Measurements from ENCODE around the gene ACOX1. TPM values are rescaled to one million over a fixed set of nuclear protein-coding genes. Genes with fewer than 3 reads are reported as not detected.

Gene ACOX1
- total and polyA plus RNA-seq, 8 donors, result 25.6 to 81.0 (median 31.9) TPM

DNA sequence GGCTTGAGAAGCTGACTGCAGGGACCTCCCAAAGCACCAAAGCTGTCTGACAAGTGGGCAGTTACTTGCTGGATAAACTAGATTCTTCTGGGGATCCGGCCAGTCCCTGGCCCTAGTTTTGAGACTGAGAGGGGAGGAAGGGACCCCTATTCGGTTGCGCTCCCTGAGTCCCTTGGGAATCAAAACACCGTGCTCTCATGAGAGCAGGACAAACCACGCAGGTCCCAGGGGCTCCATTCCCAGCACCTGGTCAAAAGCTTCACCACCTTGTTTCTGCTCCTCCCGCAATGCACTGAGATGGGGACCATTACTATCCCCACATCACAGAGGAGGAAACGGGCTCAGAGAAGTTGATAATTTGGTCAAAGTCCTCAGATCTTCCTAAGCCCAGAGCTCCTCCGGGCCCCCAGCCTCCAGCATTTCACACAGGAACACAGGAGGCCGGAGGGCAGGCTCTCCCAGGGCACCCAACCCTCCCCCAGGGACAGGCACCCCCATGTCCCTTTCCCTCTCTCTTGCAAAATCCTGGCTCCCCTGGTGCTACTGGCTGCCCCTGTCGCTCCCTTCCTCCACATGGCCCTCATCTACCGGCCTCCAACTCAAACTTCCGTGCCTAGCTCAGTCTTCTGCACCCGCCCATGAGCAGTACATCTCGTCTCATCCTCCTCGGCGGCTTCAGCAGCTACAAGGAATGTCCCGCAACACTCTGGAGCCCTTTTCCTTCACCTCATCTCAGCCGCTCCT, 85.5 kb downstream of the ACOX1 start:
- intact Hi-C loops (cut with DNase I), result loop anchor here in 1 of 2 donors (10.0 kb wide), 1 partner anchor 119 kb away; a partner anchor contains a TSS
- TF ChIP-seq, protein P1, sequence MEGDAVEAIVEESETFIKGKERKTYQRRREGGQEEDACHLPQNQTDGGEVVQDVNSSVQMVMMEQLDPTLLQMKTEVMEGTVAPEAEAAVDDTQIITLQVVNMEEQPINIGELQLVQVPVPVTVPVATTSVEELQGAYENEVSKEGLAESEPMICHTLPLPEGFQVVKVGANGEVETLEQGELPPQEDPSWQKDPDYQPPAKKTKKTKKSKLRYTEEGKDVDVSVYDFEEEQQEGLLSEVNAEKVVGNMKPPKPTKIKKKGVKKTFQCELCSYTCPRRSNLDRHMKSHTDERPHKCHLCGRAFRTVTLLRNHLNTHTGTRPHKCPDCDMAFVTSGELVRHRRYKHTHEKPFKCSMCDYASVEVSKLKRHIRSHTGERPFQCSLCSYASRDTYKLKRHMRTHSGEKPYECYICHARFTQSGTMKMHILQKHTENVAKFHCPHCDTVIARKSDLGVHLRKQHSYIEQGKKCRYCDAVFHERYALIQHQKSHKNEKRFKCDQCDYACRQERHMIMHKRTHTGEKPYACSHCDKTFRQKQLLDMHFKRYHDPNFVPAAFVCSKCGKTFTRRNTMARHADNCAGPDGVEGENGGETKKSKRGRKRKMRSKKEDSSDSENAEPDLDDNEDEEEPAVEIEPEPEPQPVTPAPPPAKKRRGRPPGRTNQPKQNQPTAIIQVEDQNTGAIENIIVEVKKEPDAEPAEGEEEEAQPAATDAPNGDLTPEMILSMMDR (IDR thresholded peaks at IDR 0.05), result no peak
- Histone ChIP-seq H3K27me3 (no peaks in the 10 kb centered on the region), H3K4me3 (no peak overlapping the region), H3K27ac (no peak overlapping the region), H3K36me3 (peaks cover 0 to 51% of the 10 kb centered on the region in 2 donors), H3K9me3 (no peaks in the 10 kb centered on the region), H3K4me1 (peaks cover 17 to 28% of the 10 kb centered on the region in 2 donors)
- ATAC-seq, result no peak
- DNase-seq, result no peak

DNA sequence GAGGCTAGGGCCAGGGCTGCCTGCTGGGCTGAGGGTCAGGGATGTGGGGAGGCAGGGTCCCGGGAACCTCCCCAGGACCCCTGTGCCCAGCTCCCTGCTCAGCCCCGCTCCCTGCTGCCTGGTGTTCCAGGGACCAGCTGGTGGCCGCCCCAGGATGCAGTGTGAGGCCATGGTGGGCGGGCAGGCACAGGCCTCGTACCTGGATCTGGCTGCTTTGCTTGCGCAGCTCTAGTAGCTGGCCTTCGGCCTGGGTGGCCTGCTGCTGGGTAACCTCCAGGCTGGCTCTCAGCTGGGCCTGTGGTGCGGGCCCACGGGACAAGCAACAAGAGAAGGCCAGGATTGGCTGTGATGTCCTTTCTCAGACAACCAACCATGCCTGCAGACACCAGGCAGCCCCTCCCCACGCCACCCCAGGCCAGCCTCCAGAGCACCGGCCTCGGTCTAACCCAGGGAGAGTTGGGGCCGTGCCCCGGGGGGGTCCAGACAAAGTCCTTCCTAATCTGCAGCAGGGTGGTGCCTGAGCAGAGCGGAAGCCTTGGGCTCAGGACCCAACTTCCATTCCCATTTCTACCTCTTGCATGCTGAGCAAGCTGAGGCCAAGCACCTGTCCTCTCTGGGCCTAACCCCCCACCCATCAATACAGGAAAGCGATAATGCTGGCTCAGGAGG, 86.3 kb downstream of the ACOX1 start:
- intact Hi-C loops (cut with DNase I), result loop anchor here in 1 of 2 donors (10.0 kb wide), 1 partner anchor 118 kb away; a partner anchor contains a TSS
- no peaks in the 10 kb centered on the region for H3K9me3 ChIP-seq
- no peak overlapping the region for H3K4me3 ChIP-seq
- H3K27ac ChIP-seq, result no peak overlapping the region
- ATAC-seq (no peak), DNase-seq (no peak)
- no peaks in the 10 kb centered on the region for H3K27me3 ChIP-seq
- H3K4me1 ChIP-seq, result peaks cover 17 to 28% of the 10 kb centered on the region in 2 donors
- H3K36me3 ChIP-seq, result peaks cover 0 to 46% of the 10 kb centered on the region in 2 donors
- TF ChIP-seq, protein P1 (IDR thresholded peaks at IDR 0.05), result no peak

DNA sequence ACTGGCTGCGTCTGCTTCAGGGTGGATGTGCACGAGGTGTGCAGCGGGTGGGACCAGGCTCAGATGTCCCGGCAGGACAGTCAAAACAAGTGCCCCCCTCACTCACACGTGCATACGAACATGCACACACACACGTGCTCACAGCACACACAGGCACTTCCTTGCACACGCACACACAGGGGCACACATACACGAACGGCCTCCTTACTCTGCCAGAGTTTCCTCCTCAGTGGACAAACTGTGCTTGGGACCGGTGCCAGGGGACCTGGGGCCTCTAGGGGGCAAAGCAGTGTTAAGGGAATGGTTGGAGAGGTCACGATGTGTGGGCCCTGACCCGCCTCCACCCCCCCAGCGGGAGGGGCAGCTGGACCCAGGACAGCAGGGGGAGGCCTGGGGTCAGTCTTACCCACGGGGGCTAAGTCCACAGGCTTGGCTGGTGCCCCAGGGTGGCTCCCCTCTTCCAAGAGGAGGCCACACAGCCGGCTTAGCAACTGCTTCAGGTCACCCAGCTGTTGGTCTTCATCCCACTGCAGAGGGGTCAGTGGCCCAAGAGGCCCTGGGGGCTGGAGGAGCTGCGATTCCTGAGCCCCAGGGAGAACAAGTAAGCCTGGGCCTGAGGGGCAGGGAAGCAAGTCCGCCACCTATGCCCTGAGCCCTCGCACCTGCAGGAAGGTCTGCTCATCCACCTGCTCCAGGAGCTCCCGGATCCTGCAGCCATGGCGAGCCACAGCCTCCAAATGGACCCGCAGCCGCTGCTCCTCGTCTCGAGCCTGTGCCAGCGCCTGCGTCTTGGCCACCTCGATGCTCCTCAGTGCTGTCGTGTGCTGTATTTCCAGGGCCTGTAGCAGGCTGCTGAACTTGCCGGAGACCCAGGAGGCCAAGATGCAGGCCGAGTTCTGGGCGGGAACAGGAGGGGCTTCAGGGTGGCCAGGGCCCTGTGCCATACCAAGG, 87.1 kb downstream of the ACOX1 start:
- DNase-seq (no peak), ATAC-seq (no peak)
- H3K9me3 ChIP-seq, result no peaks in the 10 kb centered on the region
- intact Hi-C loops (cut with DNase I), result loop anchor here in 1 of 2 donors (10.0 kb wide), 1 partner anchor 117 kb away; a partner anchor contains a TSS
- H3K4me1 ChIP-seq, result peaks cover 14 to 22% of the 10 kb centered on the region in 2 donors
- TF ChIP-seq, protein P1 (IDR thresholded peaks at IDR 0.05), result no peak
- H3K27ac ChIP-seq, result no peak overlapping the region
- H3K36me3 ChIP-seq, result peaks cover 0 to 46% of the 10 kb centered on the region in 2 donors
- H3K4me3 ChIP-seq, result no peak overlapping the region
- H3K27me3 ChIP-seq, result no peaks in the 10 kb centered on the region

Other genes with a start within 250 kb of the ACOX1 start
- gene GALK1, start 214.0 kb downstream of the ACOX1 start, total RNA-seq, result 10 to 100 TPM; 38.1 to 39.6 TPM
- gene GALK1, start 214.0 kb downstream of the ACOX1 start, polyA plus RNA-seq (ENCODE audit: insufficient read length in 6 of 6), result 10 to 100 TPM; 10.3 to 19.2 (median 15.0) TPM
- 10 to 100 TPM; 19.8 to 24.6 TPM for gene UNK, start 194.4 kb downstream of the ACOX1 start, total RNA-seq
- 10 to 100 TPM; 48.4 to 54.6 (median 50.6) TPM for gene UNK, start 194.4 kb downstream of the ACOX1 start, polyA plus RNA-seq (ENCODE audit: insufficient read length in 6 of 6)
- gene UNC13D, start 134.8 kb downstream of the ACOX1 start, total RNA-seq, result 10 to 100 TPM; 60.5 to 91.4 TPM
- gene UNC13D, start 134.8 kb downstream of the ACOX1 start, polyA plus RNA-seq (ENCODE audit: insufficient read length in 6 of 6), result 10 to 100 TPM; 24.9 to 49.5 (median 36.6) TPM
- gene WBP2, start 123.8 kb downstream of the ACOX1 start, total RNA-seq, result 100 to 1,000 TPM; 119 to 132 TPM
- 10 to 100 TPM; 64.1 to 78.0 (median 73.6) TPM for gene WBP2, start 123.8 kb downstream of the ACOX1 start, polyA plus RNA-seq (ENCODE audit: insufficient read length in 6 of 6)
- 10 to 100 TPM; 43.0 to 63.8 TPM for gene TRIM47, start 100.6 kb downstream of the ACOX1 start, total RNA-seq
- 10 to 100 TPM; 13.4 to 26.9 (median 20.3) TPM for gene TRIM47, start 100.6 kb downstream of the ACOX1 start, polyA plus RNA-seq (ENCODE audit: insufficient read length in 6 of 6)
- 10 to 100 TPM; 26.3 to 35.1 TPM for gene TRIM65, start 82.2 kb downstream of the ACOX1 start, total RNA-seq
- gene TRIM65, start 82.2 kb downstream of the ACOX1 start, polyA plus RNA-seq (ENCODE audit: insufficient read length in 6 of 6), result 10 to 100 TPM; 15.8 to 30.9 (median 19.1) TPM
- 10 to 100 TPM; 80.5 to 81.8 TPM for gene MRPL38, start 74.3 kb downstream of the ACOX1 start, total RNA-seq
- 10 to 100 TPM; 61.1 to 86.4 (median 71.7) TPM for gene MRPL38, start 74.3 kb downstream of the ACOX1 start, polyA plus RNA-seq (ENCODE audit: insufficient read length in 6 of 6)
- 10 to 100 TPM; 12.1 to 13.1 TPM for gene FBF1, start 38.1 kb downstream of the ACOX1 start, total RNA-seq
- gene FBF1, start 38.1 kb downstream of the ACOX1 start, polyA plus RNA-seq (ENCODE audit: insufficient read length in 6 of 6), result 10 to 100 TPM in 1 of 6 donors, 1 to 10 TPM in 5; 7.3 to 11.4 (median 8.7) TPM
- 10 to 100 TPM; 19.3 to 20.7 TPM for gene TEN1, start 74 bp upstream of the ACOX1 start, total RNA-seq
- 10 to 100 TPM; 24.5 to 32.2 (median 29.7) TPM for gene TEN1, start 74 bp upstream of the ACOX1 start, polyA plus RNA-seq (ENCODE audit: insufficient read length in 6 of 6)
- gene CDK3, start 21.7 kb upstream of the ACOX1 start, total RNA-seq, result 1 to 10 TPM; 5.4 to 6.1 TPM
- gene CDK3, start 21.7 kb upstream of the ACOX1 start, polyA plus RNA-seq (ENCODE audit: insufficient read length in 6 of 6), result 10 to 100 TPM; 14.1 to 23.3 (median 21.0) TPM
- 10 to 100 TPM; 29.1 to 44.8 TPM for gene EVPL, start 48.1 kb upstream of the ACOX1 start, total RNA-seq
- 10 to 100 TPM; 23.3 to 53.1 (median 43.9) TPM for gene EVPL, start 48.1 kb upstream of the ACOX1 start, polyA plus RNA-seq (ENCODE audit: insufficient read length in 6 of 6)
- 10 to 100 TPM; 61.0 to 72.3 TPM for gene SRP68, start 93.4 kb upstream of the ACOX1 start, total RNA-seq
- 100 to 1,000 TPM in 2 of 6 donors, 10 to 100 TPM in 4; 95.0 to 104 (median 98.6) TPM for gene SRP68, start 93.4 kb upstream of the ACOX1 start, polyA plus RNA-seq (ENCODE audit: insufficient read length in 6 of 6)
- under 1 TPM in 1 of 2 donors, not detected in 1; 0.23 TPM for gene GALR2, start 95.6 kb upstream of the ACOX1 start, total RNA-seq
- under 1 TPM in 2 of 6 donors, not detected in 4; 0.12 to 0.21 TPM for gene GALR2, start 95.6 kb upstream of the ACOX1 start, polyA plus RNA-seq (ENCODE audit: insufficient read length in 6 of 6)
- gene ZACN, start 100.0 kb upstream of the ACOX1 start, total RNA-seq, result under 1 TPM in 1 of 2 donors, not detected in 1; 0.12 TPM
- gene ZACN, start 100.0 kb upstream of the ACOX1 start, polyA plus RNA-seq (ENCODE audit: insufficient read length in 6 of 6), result 10 to 100 TPM; 16.4 to 27.5 (median 18.0) TPM
- gene EXOC7, start 124.6 kb upstream of the ACOX1 start, total RNA-seq, result 100 to 1,000 TPM; 114 to 123 TPM
- gene EXOC7, start 124.6 kb upstream of the ACOX1 start, polyA plus RNA-seq (ENCODE audit: insufficient read length in 6 of 6), result 100 to 1,000 TPM; 147 to 178 (median 164) TPM
- 10 to 100 TPM in 1 of 2 donors, 1 to 10 TPM in 1; 7.7 to 15.9 TPM for gene FOXJ1, start 162.1 kb upstream of the ACOX1 start, total RNA-seq
- gene FOXJ1, start 162.1 kb upstream of the ACOX1 start, polyA plus RNA-seq (ENCODE audit: insufficient read length in 6 of 6), result 10 to 100 TPM; 13.9 to 30.4 (median 20.9) TPM

All from left lung (tissue), 10 donors.